NCI-H2196 treated with DMSO at 0.1 percent for 48 hours (cell line): ENCODE measurements around the gene ASTN2.

ENCODE experiments used
- DNase-seq: peaks from one replicate; lab custom pipeline; 2025; ENCODE audit not compliant: unreplicated experiment; lab: John Stamatoyannopoulos, UW

Gene ASTN2

DNA sequence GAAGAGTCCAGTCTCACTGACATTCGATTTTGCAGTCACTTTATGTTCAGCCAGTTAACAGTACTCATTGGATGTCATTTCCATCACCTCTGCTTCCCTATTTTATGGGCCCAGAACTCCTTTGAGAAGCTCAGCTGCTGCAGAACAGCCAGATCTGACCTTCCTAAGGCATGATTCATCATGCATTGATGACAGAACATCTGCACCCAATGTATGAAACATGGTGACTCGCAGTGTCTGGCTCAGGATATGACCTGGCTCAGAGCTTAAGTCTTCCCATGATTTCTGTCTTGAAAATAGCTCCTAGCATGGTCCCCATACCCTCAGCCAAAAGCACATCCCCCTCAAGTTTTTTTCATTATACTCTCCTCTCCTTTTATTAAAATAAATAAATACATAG, 820.3 kb downstream of the ASTN2 start:
- DNase-seq = no peak

GRCh38 chr9:116592970-116593369, 821.9 kb downstream of the ASTN2 start:
- no peak for DNase-seq

DNA sequence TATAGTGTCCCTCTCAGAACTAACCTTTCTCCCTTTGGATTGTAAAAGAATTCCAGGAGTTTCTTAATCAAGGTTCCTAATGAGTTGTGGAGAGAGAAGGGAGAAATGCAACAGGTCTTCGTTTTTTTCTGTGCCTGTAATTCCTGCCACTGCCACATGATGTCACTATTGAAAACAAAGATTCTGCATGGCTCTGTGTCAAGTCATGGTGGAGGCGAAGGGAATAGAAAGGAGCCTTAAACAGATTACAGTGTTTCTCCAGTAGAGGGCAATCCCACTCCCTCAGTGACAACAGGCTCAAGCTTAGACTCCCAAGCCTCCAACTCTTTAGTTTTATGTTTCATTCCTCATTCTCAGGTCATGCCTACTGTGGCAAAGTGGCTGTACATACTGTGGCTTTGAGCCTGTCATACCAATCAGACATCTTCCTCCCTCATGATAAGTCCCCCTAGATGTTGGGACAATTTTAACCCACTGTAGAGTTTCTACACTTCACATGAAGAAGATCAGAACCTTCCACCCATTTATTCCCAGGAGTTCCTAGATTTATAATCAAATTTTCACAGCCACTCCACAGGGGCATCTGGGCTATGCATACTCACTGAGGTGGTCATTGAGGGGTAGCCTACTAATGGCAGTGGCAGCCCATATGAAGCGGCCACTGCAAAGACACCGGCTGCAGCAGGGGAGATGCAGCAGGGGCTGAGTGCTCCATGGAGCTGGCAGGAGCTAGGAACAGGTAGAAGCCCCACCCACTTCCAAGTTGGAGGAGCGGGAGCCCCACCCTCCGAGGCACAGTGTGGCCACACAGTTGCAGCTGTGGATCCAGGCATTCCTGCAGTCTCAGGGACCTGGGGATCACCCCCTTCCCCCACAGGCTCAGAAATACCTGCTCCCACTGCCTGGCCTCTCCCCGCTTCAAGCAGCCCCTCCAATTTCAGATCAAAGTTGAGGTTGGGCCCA, 825.2 kb downstream of the ASTN2 start:
- DNase-seq = no peak

DNA sequence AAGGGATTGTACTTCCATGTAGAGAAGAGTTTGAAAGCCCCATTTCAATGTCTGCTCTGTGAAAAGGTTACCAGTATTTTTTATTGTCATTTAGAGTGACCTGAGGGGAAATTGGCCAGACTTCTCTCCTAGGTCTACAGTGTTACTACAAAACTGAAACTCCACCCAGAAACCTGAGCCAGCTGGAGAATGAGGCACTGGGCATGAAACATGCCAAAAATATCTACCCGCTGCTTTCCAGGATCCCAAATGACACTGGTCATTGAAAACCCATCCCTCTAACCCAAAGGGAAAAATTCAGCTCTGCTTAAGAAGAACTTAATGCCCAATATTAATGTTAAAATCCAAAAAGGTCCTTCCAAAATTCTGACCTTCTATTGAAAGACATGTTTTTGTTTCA, 826.9 kb downstream of the ASTN2 start:
- DNase-seq = no peak

GRCh38 chr9:116585896-116586295, 829.0 kb downstream of the ASTN2 start:
- DNase-seq = no peak

- no peak for DNase-seq
These were observed 829.7 kb downstream of the ASTN2 start for GRCh38 chr9:116585204-116585603.

DNA sequence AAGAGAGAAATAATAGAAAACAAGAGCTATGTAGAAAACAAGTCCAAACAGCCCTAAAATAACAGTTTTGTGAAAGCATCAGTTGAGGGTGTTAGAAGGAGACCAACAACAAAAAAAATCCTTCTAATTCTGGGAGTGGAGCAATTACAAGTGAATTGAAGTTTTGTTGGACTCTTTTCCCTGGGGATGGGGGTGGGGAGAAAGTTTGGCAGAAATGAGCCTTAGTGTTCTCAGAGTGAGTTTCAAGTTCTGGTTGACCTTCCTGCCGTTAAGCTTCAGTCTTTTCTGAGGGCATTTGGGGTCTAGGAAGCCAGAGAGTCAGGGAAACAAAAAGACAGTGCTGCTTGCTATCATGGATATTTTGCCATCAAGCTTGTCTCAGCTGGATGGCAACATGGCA, 834.0 kb downstream of the ASTN2 start:
- no peak for DNase-seq

DNA sequence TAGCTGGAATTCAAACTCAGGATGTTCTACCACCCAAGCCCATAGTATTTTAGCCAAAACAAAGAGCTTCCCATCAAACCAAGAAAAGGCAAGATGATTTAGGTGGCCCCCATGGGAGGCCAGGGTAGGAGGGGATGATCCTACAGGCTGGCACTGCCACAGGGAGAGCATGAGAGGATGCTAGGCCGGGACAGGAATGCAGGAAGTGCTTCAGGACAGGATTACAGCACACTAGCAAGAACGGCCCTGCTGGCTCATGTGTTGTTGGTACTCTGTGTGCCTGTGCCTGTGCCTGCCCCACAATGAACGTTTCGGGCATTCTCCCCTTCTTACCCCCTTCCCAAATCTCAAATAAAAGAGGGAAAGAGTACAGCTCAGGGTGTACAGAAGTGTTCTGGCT, 838.5 kb downstream of the ASTN2 start:
- no peak for DNase-seq

DNA sequence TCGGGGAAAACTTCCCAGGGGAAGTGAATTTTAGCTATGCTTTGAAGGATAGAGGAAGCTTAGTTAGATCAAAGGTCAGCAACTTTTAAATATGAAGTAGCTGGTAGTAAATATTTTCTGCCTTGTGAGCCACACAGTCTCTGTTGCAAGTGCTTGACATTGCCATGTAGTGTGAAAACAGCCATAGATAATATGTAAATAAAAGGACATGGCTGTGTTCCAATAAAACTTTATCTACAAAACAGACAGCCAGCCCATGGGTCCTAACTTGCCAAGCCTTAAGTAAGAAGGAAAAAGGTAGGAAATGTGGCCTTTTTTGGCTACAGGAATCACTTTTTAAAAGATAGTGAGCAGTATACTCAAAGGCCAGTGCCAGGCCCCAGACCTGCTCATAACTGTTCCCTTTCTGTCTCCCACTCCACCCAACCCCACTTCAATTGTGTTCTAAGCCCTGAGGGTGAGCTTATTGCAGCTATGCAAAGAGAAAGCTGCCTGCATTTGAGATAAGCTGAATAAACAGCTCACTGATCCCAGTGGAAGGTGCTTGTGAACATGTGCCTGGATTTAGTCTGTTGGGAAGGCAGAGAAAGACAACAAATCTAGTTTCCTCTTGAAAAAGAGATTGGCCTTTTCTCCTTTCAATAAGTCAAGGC, 840.7 kb downstream of the ASTN2 start:
- DNase-seq = no peak

DNA sequence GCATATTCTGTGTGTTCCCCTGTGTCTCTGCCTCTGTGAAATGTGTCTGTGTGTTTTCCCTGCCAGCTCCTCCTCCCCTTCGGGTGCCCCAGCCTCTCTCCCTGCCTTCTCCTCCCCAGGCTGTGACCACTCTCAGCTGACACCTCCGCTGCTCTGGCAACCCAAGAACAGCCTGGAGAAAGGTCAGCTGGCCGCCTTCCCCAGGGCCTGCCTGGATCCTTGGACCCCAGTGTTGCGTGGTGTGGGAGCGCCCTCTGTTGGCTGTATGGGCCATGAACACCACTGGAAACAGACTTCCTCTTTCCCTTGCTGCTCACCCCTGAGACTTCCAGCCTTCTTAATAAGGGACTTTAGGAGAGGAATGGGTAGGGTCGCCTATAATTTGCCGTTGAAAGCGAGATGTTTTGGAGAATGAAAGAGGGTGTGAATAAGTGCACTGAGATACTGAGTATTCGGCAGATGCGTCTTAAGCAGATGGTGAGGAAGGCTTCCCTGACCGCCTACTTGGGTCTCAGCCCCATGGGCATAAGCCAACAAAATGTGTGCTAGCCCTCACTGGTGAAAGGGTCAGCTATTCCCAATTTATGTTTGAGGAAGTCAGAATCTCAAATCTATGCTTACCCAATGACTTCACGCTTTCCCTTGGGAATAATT, 842.6 kb downstream of the ASTN2 start:
- peak; percentile 57 for DNase-seq

DNA sequence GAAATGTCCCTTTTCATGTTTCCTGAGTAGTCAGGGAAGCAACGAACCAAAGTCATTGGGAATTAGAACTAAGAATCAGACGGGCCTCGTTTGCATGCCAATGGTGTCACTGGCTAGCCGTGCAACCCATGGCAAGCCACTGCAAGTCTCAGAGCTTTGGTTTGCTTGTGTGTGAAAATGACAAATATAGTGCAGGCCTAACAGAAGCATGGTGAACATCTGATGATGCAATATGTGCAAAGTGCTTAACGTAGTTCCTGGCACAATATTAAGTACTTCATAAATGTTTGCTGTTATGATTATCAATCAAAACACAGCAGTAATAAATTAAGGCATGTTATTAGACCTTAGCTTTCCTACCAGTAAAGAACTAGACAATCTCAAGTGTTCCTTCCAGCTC, 845.7 kb downstream of the ASTN2 start:
- no peak for DNase-seq

GRCh38 chr9:116566677-116567488, 848.0 kb downstream of the ASTN2 start:
- no peak for DNase-seq

DNA sequence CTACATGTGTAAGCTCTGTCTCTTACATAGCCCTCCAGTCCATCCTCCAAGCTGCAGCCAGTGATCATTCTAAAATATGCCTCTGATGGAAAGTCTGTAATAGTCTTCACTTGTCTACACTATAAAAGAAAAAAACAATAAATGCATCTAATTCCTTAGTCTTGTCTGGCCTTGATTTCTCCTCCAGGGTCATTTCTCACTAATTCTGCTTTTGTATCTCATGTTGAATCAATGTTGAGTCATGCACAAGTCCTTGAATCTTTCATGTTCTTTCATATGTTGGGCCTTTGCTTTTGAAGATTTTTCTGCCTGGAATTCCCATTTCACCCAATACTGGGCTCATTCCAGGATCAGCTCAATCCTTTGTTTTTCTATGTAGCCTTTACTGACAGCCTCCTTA, 848.9 kb downstream of the ASTN2 start:
- DNase-seq = no peak

DNA sequence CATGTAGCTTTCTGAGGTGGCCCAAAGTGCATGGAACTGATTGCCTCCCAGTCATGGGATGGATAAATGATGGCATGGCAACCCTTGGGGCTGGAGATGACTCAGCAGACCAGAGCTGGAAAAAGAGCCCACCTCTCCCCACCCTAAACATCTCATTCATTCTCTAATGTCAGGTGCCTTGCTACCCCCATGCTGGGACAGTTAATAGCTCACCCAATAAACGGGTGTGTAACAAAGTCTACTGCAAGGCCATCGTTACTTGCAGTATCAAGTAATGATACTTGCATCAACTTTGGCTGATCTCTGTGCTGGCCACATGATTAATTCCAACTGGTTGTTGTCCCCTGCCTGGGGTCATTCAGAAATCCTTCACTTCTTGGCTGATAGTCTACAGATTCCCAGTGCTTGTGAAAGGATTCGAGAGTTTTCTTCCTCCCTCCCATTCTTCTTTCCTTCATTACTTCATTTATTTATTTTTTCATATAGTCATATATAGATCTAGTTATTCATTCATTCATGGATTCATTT, 850.5 kb downstream of the ASTN2 start:
- DNase-seq = no peak

- no peak for DNase-seq
These were observed 855.9 kb downstream of the ASTN2 start for GRCh38 chr9:116558818-116559540.

DNA sequence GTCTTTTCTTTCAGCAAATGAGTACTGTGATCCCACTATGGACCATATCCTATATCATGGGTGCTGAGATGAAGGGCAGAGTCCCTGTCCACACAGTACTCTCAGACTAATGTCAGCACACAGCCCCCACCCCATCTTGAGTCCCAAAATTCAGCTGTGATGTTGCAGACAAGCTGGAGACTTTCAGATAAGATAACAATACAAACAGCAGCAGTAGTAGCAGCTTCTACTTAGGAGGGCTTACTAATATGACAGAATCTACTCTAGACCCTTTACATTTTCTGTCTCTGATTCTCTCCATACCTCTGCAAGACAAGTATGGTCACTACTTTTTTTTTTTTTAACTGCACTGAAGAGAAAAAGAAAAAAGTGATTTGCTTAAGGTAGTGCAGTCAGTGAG, 856.8 kb downstream of the ASTN2 start:
- no peak for DNase-seq

DNA sequence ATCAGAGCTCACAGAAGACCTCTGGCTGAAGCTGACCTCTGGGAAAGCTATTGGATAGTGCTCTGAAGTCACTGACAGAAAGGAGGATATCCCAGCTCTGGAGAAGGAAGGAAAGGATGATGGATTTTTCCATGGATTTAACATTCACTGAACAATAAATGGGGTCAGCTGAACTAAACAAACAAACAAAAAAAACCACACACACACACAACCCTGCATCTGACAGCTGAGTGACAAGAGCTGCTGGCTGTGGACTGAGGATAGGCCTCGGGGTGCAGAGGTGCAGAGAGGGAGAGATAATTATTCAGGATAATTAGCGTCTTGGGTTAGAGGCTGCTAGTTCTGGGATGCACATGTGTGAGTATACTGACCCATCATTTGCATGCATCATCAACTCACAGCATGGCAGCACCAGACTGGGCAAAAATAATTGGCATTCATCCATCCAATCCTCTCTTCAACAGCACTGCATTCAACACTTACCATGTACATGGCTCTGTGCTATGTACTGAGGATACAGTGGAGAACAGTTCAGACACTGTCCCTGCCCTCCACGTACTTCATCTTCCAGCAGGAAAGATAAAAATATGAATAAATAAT, 859.2 kb downstream of the ASTN2 start:
- no peak for DNase-seq

- DNase-seq = no peak
These were observed 859.7 kb downstream of the ASTN2 start for GRCh38 chr9:116555119-116555518.

DNA sequence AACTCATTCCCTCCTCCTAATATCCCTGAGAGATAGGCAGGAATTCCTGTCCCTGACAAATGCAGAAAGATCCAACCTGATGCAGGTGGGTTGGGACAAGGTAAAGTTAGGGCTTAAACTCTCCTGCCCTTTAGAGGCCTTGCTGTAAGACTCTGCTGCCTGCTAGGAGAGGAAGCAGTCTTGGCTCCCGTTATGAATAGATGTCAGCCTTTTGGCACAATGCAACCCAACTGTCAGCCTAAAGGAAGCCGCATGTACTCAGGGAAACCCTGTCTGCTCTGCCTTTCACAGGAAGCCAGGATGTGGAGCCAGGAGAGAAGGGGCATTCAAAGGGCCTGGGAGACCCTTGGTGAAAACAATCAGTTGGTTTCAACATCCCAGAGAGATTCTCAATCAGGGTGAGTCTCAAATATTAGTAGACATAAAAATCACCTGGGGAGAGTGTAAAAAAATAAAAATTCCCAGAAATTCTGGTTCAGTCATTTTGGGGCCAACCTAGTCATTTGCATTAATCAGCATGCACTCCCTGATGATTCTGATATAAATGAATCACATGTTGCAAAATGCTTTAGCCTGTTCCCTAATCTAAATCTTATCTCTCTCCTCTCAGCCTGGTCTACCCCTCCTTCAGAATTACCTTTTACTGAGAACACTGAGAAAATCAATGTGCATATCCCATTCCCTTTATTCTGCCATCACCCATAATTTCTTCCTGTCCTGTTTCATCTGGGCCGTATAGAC, 864.0 kb downstream of the ASTN2 start:
- no peak for DNase-seq
